Dendritic cell treated with granulocyte-macrophage colony-stimulating factor and Interleukin-4, amounts not matched to agents 40 ng/mL and 50 ng/mL, for 4 days (primary cell): ENCODE data around the gene DDX24.

ENCODE experiments used
- H3K27ac Mint-ChIP-seq: one replicate; pipeline ENCODE4 v1.8.0; 2022; ENCODE audit warnings: mild to moderate bottlenecking, mixed read lengths
- H3K27me3 Mint-ChIP-seq: one replicate; pipeline ENCODE4 v1.8.0; 2022; ENCODE audit warnings: mild to moderate bottlenecking, mixed read lengths
- H3K36me3 Mint-ChIP-seq: one replicate; pipeline ENCODE4 v1.8.0; 2022; ENCODE audit warnings: low read depth, mixed read lengths
- H3K4me1 Mint-ChIP-seq: one replicate; pipeline ENCODE4 v1.8.0; 2022; ENCODE audit warnings: low read depth, mixed read lengths
- H3K4me3 Mint-ChIP-seq: one replicate; pipeline ENCODE4 v1.8.0; 2022; ENCODE audit warnings: mild to moderate bottlenecking, moderate library complexity, mixed read lengths
- H3K9me3 Mint-ChIP-seq: one replicate; pipeline ENCODE4 v1.8.0; 2022; ENCODE audit warnings: mixed read lengths
- intact Hi-C: fragments of 100-400 bp; cut with micrococcal nuclease; formaldehyde crosslinking; loops from one replicate; pipeline ENCODE4 v1.15.0; 2022

The DDX24 gene

GRCh38 chr14:94054936-94055335, 26.1 kb downstream of the DDX24 start:
- intact Hi-C loops: no loop called here
- peaks cover 98% of the 10 kb centered on the region for H3K36me3 Mint-ChIP-seq

GRCh38 chr14:94054401-94054800, 26.6 kb downstream of the DDX24 start:
- Mint-ChIP-seq H3K9me3 (no peaks in the 10 kb centered on the region), H3K4me3 (no peak overlapping the region), H3K27ac (no peak overlapping the region), H3K4me1 (peaks cover 15% of the 10 kb centered on the region), H3K36me3 (peaks cover 98% of the 10 kb centered on the region), H3K27me3 (no peaks in the 10 kb centered on the region)
- intact Hi-C loops: no loop called here

More at GRCh38 chr14:94054936-94055335, 26.1 kb downstream of the DDX24 start:
- H3K27ac Mint-ChIP-seq: no peak overlapping the region
- H3K9me3 Mint-ChIP-seq: no peaks in the 10 kb centered on the region
- H3K4me1 Mint-ChIP-seq: peaks cover 15% of the 10 kb centered on the region
- H3K4me3 Mint-ChIP-seq: no peak overlapping the region
- H3K27me3 Mint-ChIP-seq: no peaks in the 10 kb centered on the region

- Mint-ChIP-seq H3K4me3 (no peak overlapping the region), H3K27ac (no peak overlapping the region), H3K4me1 (peaks cover 10% of the 10 kb centered on the region), H3K36me3 (peaks cover 99% of the 10 kb centered on the region), H3K27me3 (no peaks in the 10 kb centered on the region), H3K9me3 (no peaks in the 10 kb centered on the region)
- intact Hi-C loops: no loop called here
Observed at GRCh38 chr14:94052662-94053061, 28.3 kb downstream of the DDX24 start.

DNA sequence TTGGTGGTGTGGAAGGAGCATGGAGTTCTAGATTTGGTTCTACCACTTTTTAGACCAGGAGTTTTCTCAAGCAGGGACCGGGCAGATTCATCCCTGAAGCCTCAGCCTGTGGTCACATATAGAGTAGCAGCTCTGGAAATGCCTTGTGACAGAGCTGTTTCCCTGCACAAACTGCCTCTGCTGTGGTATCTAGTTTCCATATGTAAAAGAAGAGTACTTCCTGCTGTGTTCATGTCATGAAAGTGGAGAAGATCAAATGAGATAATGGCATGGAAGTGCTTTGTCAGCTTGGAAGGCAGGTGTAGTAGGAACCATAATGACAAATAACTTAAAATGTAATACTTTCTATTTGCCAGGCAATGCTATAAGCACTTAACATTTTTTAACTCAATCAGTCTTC, 28.8 kb downstream of the DDX24 start:
- Mint-ChIP-seq H3K36me3 (peaks cover 99% of the 10 kb centered on the region), H3K27me3 (no peaks in the 10 kb centered on the region), H3K9me3 (no peaks in the 10 kb centered on the region), H3K4me3 (no peak overlapping the region), H3K27ac (no peak overlapping the region), H3K4me1 (peaks cover 6% of the 10 kb centered on the region)
- intact Hi-C loops: no loop called here

- Mint-ChIP-seq H3K4me1 (peaks cover 4% of the 10 kb centered on the region), H3K27me3 (no peaks in the 10 kb centered on the region), H3K9me3 (no peaks in the 10 kb centered on the region), H3K4me3 (no peak overlapping the region), H3K27ac (no peak overlapping the region), H3K36me3 (peaks cover 99% of the 10 kb centered on the region)
- intact Hi-C loops: no loop called here
Observed at GRCh38 chr14:94051779-94052178, 29.2 kb downstream of the DDX24 start.

DNA sequence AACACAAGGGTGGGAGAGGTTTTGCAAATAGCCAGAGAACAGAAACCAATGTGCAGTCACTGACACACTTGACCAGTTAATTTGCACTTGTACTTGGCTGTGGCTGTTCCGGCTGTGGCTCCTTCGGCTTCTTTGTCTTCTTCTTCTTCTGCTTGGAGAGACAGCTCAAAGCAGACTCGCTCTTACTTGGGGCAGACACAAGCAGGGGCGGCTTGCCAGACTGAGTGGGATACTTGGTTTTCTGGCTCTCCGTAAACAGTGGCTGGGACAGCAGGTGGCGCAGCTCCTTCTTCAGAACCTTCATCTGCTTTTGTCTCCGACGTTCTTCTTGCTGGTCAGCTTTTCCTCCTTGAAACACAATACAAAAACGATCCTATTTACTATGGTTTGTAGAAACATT, 29.9 kb downstream of the DDX24 start:
- H3K9me3 Mint-ChIP-seq: no peaks in the 10 kb centered on the region
- H3K4me3 Mint-ChIP-seq: no peak overlapping the region
- peaks cover 99% of the 10 kb centered on the region for H3K36me3 Mint-ChIP-seq
- H3K27me3 Mint-ChIP-seq: no peaks in the 10 kb centered on the region
- H3K27ac Mint-ChIP-seq: no peak overlapping the region
- intact Hi-C loops: no loop called here
- H3K4me1 Mint-ChIP-seq: no peaks in the 10 kb centered on the region

DNA sequence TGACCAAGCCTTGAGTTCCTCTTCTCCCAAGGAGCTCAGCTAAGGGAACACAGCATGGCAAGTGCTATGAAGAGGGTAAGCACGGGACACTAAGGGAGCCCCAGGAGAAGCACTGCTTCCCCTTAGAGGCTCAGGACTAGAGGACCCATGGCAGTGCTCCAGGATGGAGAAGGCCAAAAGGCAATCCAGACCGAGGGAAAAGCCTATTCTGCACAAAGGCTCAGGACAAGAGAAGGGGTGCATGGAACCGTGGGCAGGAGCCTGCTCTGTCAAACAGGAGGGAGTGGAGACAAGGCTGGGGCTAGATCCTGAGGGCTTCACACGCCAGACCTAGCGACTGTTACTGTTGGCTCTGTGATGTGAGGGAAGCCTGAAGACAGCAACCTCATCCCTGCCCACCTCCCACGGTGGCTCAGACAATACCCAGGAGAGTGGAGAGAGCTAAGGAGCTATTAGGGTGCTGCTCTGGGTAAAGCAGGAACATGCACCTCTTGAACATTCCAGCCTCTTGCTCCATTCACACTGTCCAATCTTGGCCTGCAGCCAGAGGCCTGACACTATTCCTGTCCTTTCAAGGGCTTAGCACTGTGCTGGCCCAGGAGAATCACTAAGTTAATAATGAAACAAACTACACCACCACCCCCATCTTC, 30.6 kb downstream of the DDX24 start:
- Mint-ChIP-seq H3K27me3 (no peaks in the 10 kb centered on the region), H3K4me1 (no peaks in the 10 kb centered on the region), H3K4me3 (no peak overlapping the region), H3K36me3 (peaks cover 99% of the 10 kb centered on the region), H3K27ac (no peak overlapping the region), H3K9me3 (no peaks in the 10 kb centered on the region)
- intact Hi-C loops: no loop called here

- no peaks in the 10 kb centered on the region for H3K27me3 Mint-ChIP-seq
- no peak overlapping the region for H3K27ac Mint-ChIP-seq
- no peaks in the 10 kb centered on the region for H3K4me1 Mint-ChIP-seq
- peaks cover 99% of the 10 kb centered on the region for H3K36me3 Mint-ChIP-seq
- H3K9me3 Mint-ChIP-seq: no peaks in the 10 kb centered on the region
- intact Hi-C loops: no loop called here
- H3K4me3 Mint-ChIP-seq: no peak overlapping the region
Observed at GRCh38 chr14:94049625-94050023, 31.4 kb downstream of the DDX24 start.

GRCh38 chr14:94048691-94049624, 32.0 kb downstream of the DDX24 start:
- no peaks in the 10 kb centered on the region for H3K27me3 Mint-ChIP-seq
- H3K4me1 Mint-ChIP-seq: no peaks in the 10 kb centered on the region
- H3K9me3 Mint-ChIP-seq: no peaks in the 10 kb centered on the region
- H3K36me3 Mint-ChIP-seq: peaks cover 99% of the 10 kb centered on the region
- intact Hi-C loops: no loop called here
- no peak overlapping the region for H3K4me3 Mint-ChIP-seq
- no peak overlapping the region for H3K27ac Mint-ChIP-seq

GRCh38 chr14:94047581-94047980, 33.4 kb downstream of the DDX24 start:
- H3K27me3 Mint-ChIP-seq: no peaks in the 10 kb centered on the region
- no peaks in the 10 kb centered on the region for H3K9me3 Mint-ChIP-seq
- H3K4me1 Mint-ChIP-seq: no peaks in the 10 kb centered on the region
- intact Hi-C loops: no loop called here
- peaks cover 94% of the 10 kb centered on the region for H3K36me3 Mint-ChIP-seq
- no peak overlapping the region for H3K27ac Mint-ChIP-seq
- H3K4me3 Mint-ChIP-seq: no peak overlapping the region

DNA sequence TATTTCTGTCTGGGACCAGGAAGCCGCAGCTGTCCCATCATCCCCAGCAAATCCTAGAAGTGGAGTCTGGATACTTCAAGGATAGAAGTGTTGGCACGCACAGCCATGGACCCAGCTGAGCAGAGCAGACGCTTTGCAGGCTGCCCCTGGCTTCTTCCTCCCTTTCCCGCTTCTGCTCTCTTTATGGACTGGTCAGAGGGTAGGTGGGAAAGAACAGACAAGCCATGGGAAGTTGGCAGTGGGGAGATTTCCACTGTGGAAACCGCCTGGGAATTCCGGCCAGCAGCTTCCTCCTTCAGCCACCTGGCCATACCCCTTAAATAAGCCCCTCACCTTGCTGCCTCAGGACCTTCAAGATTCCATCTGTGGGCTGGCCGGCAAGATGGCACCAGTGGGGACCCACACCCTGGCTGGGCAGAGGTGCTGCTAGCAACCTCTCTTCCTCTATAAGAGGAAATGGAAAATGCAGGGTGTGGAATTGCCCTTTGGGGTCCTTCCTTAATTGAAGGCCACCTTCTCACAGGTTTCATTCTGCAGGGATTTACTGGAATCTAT, 34.2 kb downstream of the DDX24 start:
- no peaks in the 10 kb centered on the region for H3K9me3 Mint-ChIP-seq
- H3K27me3 Mint-ChIP-seq: no peaks in the 10 kb centered on the region
- intact Hi-C loops: no loop called here
- no peaks in the 10 kb centered on the region for H3K4me1 Mint-ChIP-seq
- no peak overlapping the region for H3K27ac Mint-ChIP-seq
- no peak overlapping the region for H3K4me3 Mint-ChIP-seq
- peaks cover 86% of the 10 kb centered on the region for H3K36me3 Mint-ChIP-seq

DNA sequence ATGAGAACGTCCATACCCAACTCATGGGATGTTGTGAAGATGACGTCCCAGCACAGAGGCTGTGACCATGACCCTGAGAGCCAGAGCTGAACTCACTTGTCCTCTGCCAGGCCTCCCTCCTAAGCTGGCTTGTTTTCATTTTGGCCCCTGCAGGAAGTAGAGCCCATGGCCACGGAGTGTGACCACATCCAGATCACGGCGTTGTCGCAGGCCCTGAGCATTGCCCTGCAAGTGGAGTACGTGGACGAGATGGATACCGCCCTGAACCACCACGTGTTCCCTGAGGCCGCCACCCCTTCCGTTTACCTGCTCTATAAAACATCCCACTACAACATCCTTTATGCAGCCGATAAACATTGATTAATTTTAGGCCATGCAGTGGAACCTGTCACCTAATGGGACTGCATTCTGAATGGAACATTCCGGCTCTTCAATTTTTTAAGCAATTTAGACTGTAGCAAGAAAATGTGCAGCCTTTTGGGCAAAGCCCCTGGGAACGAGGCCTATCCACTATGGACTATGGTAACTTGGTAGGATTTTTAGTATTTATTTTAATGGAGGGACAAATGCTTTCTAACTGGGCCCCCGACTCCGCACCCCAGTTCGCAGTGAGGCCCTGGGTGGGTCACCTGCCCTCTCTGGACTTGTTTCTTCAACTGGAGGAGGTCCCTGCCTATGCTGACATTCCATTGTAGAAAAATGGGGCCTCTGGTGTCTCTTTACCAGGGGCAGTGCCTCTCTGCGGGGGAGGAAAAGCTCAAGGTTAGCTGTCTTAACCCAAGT, 35.2 kb downstream of the DDX24 start:
- intact Hi-C loops: no loop called here
- Mint-ChIP-seq H3K9me3 (no peaks in the 10 kb centered on the region), H3K4me3 (no peak overlapping the region), H3K27ac (no peak overlapping the region), H3K27me3 (no peaks in the 10 kb centered on the region), H3K36me3 (peaks cover 78% of the 10 kb centered on the region), H3K4me1 (no peaks in the 10 kb centered on the region)

DNA sequence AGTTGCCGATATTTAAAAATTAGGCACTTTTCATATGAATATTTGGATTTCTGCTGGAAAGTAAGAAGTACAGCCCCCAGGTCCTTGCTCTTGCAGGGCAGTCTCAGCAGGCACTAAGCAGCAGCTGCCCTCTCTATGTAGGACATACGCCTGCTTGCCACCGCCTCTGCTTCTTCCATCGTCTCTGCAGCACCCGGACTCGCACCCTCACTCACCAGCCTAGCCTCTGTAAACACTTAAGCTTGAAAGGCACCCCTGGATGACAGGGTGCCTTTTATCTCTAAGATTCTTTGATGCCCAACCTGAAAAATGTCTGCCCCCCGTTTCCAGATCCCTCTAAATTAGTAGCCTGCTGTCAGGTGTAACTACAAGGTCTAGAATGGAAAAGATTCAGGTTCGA, 35.9 kb downstream of the DDX24 start:
- intact Hi-C loops: no loop called here
- no peak overlapping the region for H3K27ac Mint-ChIP-seq

More for the DNA sequence above, 35.9 kb downstream of the DDX24 start:
- H3K9me3 Mint-ChIP-seq: no peaks in the 10 kb centered on the region
- H3K4me1 Mint-ChIP-seq: no peaks in the 10 kb centered on the region
- peaks cover 74% of the 10 kb centered on the region for H3K36me3 Mint-ChIP-seq
- H3K4me3 Mint-ChIP-seq: no peak overlapping the region
- H3K27me3 Mint-ChIP-seq: no peaks in the 10 kb centered on the region
